ENCODE measurements around the gene ABCG1. TPM values are rescaled to one million over a fixed set of nuclear protein-coding genes. Genes with fewer than 3 reads are reported as not detected.

ABCG1 gene
- total and polyA plus RNA-seq, 2 donors (not counting 3 experiments of a cell fraction or from before 2014, with no cell fraction given) = 6.7 to 19.6 TPM

GRCh38 chr21:42232176-42232825 is 13.4 kb downstream of the ABCG1 start:
- Histone ChIP-seq H3K4me2 (ENCODE audit: insufficient read depth, low read length) (no peak overlapping the region), H3K9me1 (replicated peaks; ENCODE audit: control insufficient read depth, extremely low read depth, insufficient read depth, low read length) (no peaks in the 10 kb centered on the region), H3K27ac (ENCODE audit: insufficient read depth, low read depth, low read length) (no peak overlapping the region), H3K4me1 (ENCODE audit: control insufficient read depth, extremely low read depth, insufficient read depth, low read length) (peaks cover 37% of the 10 kb centered on the region), H3K9me3 (replicated peaks; ENCODE audit: control insufficient read depth, insufficient read depth, low read length) (no peaks in the 10 kb centered on the region), H4K20me1 (replicated peaks; ENCODE audit: control insufficient read depth, extremely low read depth, insufficient read depth, low read length) (no peaks in the 10 kb centered on the region), H3K36me3 (ENCODE audit: control insufficient read depth in 2 of 2, extremely low read depth in 1 of 2, insufficient read depth in 2 of 2, low read length in 2 of 2) (no peaks in the 10 kb centered on the region), H3K9ac (replicated peaks; ENCODE audit: extremely low read depth, insufficient read depth, low read length) (no peak overlapping the region), H2AFZ (ENCODE audit: low read depth, low read length) (no peak overlapping the region), H3K4me3 (replicated peaks in 1 of 3; ENCODE audit: insufficient read depth in 1 of 3, low read depth in 1 of 3, low read length in 3 of 3) (no peak overlapping the region), H3K79me2 (ENCODE audit: control insufficient read depth, insufficient read depth, low read length) (no peaks in the 10 kb centered on the region), H3K27me3 (ENCODE audit: control insufficient read depth in 2 of 2, insufficient read depth in 2 of 2, low read length in 2 of 2) (peaks cover 0 to 2% of the 10 kb centered on the region in 2 experiments)
- ChIA-PET POLR2A (no interaction called here), CTCF (interaction anchor here (0.7 to 2.1 kb wide), 3 partner anchors 11 to 66 kb away, joined by 3 to 29 read pairs (median 6); partner anchors contain the start of gene ABCG1)
- dilution Hi-C loops (cut with MboI; ENCODE audit: extremely low pct_ligation_motif_present, low sequenced_read_pairs) = no loop called here
- BruUV-seq (replicated peaks) = no TSS peak
- FAIRE-seq (no peak), DNase-seq (ENCODE audit: low read depth, low spot score) (no peak)
- intact Hi-C loops (cut with micrococcal nuclease) = no loop called here
- TF ChIP-seq MYC (IDR thresholded peaks at IDR 0.05; ENCODE audit: low read depth, low read length) = no peak
- no peak for TF ChIP-seq MAX (IDR thresholded peaks at IDR 0.05; ENCODE audit: insufficient read depth, insufficient read length)
- TF ChIP-seq FOS (IDR thresholded peaks at IDR 0.05; ENCODE audit: borderline replicate concordance, insufficient read depth, low read length) = no peak
- no peak for TF ChIP-seq GATA2 (IDR thresholded peaks at IDR 0.05; ENCODE audit: insufficient read depth, insufficient read length, low read depth, low read length)
- TF ChIP-seq POLR2AphosphoS5 (IDR thresholded peaks at IDR 0.05; ENCODE audit: insufficient read depth, low read depth, low read length) = no peak
- TF ChIP-seq JUN (IDR thresholded peaks at IDR 0.05; ENCODE audit: borderline replicate concordance, insufficient read depth, insufficient read length, low read depth) = no peak
- no peak for TF ChIP-seq EZH2 (IDR thresholded peaks at IDR 0.05; ENCODE audit: borderline replicate concordance, low read depth, low read length, severe bottlenecking)
- no peak for TF ChIP-seq CTCF (IDR thresholded peaks at IDR 0.05; ENCODE audit: extremely low read depth in 1 of 2, insufficient read depth in 1 of 2, low read depth in 1 of 2, low read length in 2 of 2)
- no peak for TF ChIP-seq POLR2A (IDR thresholded peaks at IDR 0.05; ENCODE audit: low read depth, low read length)

Measured in endothelial cell of umbilical vein (primary cell).